ENCODE results near the gene TUBA1B. TPM values are rescaled to one million over a fixed set of nuclear protein-coding genes. Genes with fewer than 3 reads are reported as not detected.

The TUBA1B gene
- total RNA-seq, 1 experiment from 2014 or later = 3,781 TPM

DNA sequence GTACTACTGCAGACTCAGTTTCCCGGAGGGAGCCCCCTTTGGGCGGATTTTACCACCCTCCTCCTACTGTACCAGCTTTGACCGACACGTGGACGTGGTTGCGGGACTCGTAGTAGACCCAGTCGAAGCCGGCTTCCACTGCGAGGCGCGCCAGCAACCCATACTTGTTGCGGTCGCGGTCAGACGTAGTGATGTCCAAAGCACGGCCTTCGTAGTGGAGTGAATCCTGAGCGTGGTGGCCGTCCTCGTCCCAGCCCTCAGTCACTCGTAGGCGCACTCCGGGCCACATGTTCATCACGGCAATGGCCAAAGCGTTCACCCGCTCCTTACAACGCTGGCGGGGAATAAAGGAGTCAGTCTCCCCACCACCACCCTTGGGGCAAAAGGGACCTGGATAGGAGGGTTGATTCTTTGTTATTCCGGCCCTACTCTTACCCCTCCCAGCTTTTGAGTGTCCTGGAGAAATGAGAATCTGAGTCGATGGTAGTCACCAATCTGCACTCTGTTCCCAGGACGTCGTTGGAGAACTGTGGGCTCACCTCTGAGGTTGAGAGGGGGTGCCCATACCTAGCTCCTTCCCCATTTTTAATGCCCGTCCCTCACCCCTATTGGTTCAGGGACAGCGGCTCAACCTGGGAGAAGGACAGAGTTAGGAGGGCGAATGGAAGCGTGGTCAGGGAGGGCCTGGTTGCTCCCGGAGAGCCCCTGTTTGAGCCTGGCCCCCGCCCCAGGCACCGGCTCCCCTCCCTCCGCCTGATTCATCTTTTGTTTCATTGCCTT, 39.9 kb downstream of the TUBA1B start:
- no peak for DNase-seq (ENCODE audit: low read depth)

DNA sequence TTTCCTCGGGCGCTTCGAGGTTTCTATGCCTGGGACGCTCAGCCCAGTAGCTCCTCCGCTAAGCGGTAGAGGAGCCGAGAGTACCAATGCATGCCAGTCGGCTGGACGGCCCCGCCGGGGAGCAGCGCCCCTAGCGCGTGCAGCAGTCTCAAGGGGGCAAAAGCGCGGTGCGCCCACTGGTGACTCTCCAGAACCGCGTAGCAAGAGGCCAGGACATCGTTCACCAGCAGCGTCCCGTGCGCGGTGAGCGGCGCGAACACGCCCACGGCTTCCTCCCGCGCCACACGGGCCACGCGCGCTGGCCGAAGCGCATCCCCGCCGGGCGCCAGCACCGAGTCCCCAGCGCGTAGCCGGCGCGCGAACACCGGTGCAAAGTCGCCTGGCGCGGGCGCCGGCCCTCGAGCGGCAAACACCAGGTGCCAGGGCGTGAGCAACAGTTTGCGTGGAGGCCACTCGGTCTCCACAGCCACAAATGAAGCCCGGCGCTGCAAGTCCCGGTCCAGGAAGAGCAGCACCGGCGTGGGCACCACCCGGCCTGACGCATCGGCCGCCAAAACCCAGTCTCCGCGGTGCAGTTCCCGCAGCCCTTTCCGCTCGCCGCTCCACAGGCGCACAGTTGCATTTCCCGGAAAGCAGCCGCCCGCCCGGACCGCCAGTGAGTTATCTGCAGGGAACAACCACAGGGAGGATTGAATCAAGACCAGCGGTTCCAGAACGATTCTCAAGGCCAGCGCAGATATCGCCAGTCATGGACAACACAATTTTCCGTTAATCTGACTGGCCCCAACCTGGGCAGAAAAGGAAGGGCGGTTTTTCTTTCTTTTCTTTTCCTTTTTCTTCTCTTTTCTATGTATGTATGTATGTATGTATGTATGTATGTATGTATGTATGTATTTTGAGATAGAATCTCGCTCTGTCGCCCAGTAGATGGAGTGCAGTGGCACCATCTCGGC, 41.1 kb downstream of the TUBA1B start:
- DNase-seq (ENCODE audit: low read depth) = no peak

DNA sequence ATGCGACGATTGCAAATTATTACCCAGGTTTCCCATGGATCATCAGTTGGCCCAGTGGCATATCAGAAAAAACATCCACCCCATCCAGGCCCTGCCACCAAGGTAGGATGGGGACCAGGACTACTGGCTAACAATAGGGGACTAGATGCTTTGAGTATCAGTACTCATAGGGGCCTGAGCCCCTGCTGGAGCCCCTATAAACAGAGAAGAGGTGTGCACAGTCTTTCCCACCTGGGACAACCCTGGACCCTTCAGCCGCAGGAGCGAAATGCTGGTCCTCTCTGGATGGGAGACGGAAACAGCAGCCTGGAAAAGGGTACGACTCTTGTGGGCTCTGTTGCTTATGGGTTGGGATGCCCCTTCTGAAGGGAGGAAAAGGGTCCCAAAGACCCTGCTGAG, 42.3 kb downstream of the TUBA1B start:
- no peak for DNase-seq (ENCODE audit: low read depth)

DNA sequence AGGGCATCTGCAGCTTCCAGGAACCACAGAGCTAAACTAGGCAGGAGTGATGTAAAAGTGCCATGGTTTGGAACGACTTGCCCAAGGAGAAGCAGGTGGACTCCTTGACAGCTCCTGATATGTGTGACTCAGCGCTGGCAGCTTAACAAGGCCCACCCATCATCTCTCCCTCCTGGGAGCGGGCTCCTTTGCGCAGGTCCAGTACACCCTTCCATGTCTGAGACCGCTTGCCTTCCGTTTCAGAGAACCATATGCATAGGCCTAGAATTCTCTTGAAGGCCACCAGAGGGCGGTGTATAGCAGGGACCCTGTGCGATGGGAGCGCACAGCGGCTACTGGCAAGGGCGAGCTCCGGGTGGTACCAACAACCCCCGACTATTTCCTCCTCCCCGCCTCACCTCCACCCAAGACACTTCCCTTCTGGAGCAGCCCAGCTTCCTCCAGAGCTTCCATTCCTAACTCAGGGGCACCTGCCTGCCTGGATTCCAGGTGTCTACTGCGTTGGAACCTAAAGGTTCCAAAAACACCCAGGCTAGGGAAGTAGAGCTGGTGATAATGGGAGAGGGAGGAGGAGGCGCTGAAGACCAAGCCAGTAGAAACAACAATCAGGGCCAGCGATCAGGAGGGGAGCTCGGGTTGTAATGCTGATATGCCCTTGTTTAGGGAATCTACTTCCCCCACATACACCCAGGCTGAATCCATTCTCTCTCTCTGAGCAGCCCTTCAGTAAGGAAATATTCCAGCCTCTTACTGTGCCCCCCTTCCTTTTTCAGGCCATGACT, 42.9 kb downstream of the TUBA1B start:
- DNase-seq (ENCODE audit: low read depth) = peak; percentile 93

DNA sequence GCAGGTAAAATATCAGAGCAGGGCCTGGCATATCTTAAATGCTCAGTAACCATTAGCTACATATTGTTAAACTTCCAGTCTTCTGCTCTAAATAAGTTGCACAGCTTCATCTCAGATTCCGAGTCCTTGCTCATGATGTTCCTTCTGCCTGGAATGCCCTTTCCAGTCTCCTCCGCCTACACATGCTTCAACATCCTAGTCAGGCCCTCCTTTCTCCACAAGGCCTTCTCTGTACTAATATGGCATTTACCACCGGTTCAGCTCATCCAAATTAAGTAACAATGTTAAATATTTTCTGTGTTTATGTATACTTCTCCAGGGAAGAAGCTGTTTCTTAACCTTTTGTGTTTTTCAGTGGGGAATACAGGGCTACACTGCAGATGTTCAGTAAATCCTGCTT, 45.1 kb downstream of the TUBA1B start:
- no peak for DNase-seq (ENCODE audit: low read depth)

DNA sequence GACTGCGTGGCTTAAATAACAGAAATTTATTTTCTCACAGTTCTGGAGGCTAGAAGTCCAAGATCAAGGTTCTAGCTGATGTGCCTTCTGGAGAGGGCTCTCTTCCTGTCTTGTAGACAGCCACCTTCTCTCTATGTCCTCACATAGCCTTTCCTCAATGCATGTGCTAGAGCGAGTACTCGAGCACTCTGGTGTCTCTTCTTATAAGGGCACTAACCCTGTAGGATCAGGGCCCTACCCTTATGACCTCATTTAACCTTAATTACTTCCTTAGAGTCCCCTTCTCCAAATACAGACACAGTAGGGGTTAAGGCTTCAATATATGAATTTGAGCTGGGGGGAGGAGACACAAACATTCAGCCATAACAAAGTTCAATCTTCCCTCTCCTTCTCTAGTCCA, 46.8 kb downstream of the TUBA1B start:
- DNase-seq (ENCODE audit: low read depth) = no peak

DNA sequence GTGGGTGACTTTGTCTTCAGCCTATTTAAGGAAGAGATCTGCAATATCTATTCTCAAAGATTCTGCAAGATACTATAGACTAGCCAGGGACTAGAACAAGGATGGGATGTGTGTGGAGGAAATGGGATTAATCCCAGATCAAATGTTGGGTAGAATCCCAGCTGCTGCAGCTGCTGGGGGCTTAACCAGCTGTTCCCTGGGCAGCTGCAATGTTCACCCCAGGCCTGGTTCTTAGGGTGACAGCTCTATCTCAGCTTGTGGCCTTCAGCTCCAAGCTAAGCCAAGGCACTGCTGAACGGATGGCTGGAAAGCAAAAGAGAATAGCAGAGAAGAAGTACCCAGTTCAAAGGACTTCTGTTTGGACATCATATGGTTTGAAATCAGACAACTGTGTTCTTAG, 51.4 kb downstream of the TUBA1B start:
- DNase-seq (ENCODE audit: low read depth) = peak; percentile 90

Other genes starting within 250 kb of the TUBA1B start
- gene FKBP11, start 205.9 kb downstream of the TUBA1B start, total RNA-seq (2014; rRNA removed) = 12.6 and 17.3 TPM in 2 replicates
- gene ARF3, start 173.9 kb downstream of the TUBA1B start, total RNA-seq (2014; rRNA removed) = 75.0 and 88.8 TPM in 2 replicates
- 1.5 TPM in 1 of 2 replicates, not detected in the other for gene WNT10B, start 159.7 kb downstream of the TUBA1B start, total RNA-seq (2014; rRNA removed)
- not detected in 2 replicates for gene WNT1, start 153.1 kb downstream of the TUBA1B start, total RNA-seq (2014; rRNA removed)
- 0.06 and 0.52 TPM in 2 replicates for gene DDN, start 132.0 kb downstream of the TUBA1B start, total RNA-seq (2014; rRNA removed)
- gene PRKAG1, start 112.6 kb downstream of the TUBA1B start, total RNA-seq (2014; rRNA removed) = 68.0 and 77.4 TPM in 2 replicates
- 22.6 and 26.9 TPM in 2 replicates for gene KMT2D, start 70.6 kb downstream of the TUBA1B start, total RNA-seq (2014; rRNA removed)
- gene RHEBL1, start 61.4 kb downstream of the TUBA1B start, total RNA-seq (2014; rRNA removed) = 0.90 and 2.9 TPM in 2 replicates
- 0.06 TPM in 1 of 2 replicates, not detected in the other for gene DHH, start 36.6 kb downstream of the TUBA1B start, total RNA-seq (2014; rRNA removed)
- 20.5 and 25.0 TPM in 2 replicates for gene LMBR1L, start 20.5 kb downstream of the TUBA1B start, total RNA-seq (2014; rRNA removed)
- 953 and 1,210 TPM in 2 replicates for gene TUBA1A, start 57.7 kb upstream of the TUBA1B start, total RNA-seq (2014; rRNA removed)
- 1,345 and 1,346 TPM in 2 replicates for gene TUBA1C, start 133.7 kb upstream of the TUBA1B start, total RNA-seq (2014; rRNA removed)
- 0.11 and 0.26 TPM in 2 replicates for gene PRPH, start 163.8 kb upstream of the TUBA1B start, total RNA-seq (2014; rRNA removed)
- 30.0 and 32.8 TPM in 2 replicates for gene TROAP, start 191.9 kb upstream of the TUBA1B start, total RNA-seq (2014; rRNA removed)
- gene C1QL4, start 205.8 kb upstream of the TUBA1B start, total RNA-seq (2014; rRNA removed) = 0.19 and 0.46 TPM in 2 replicates
- gene DNAJC22, start 215.5 kb upstream of the TUBA1B start, total RNA-seq (2014; rRNA removed) = 1.1 and 1.4 TPM in 2 replicates
- gene SPATS2, start 236.1 kb upstream of the TUBA1B start, total RNA-seq (2014; rRNA removed) = 25.7 and 27.6 TPM in 2 replicates

Measured in LHCN-M2 (cell line).